ENCODE measurements around the gene KDM7A. TPM values are rescaled to one million over a fixed set of nuclear protein-coding genes. Genes with fewer than 3 reads are reported as not detected.

The KDM7A gene
- total and polyA plus RNA-seq, 9 of the 15 experiments (the other 6 are each of a cell fraction or from before 2014, with no cell fraction given): 0.90 to 8.4 (median 7.0) TPM

DNA sequence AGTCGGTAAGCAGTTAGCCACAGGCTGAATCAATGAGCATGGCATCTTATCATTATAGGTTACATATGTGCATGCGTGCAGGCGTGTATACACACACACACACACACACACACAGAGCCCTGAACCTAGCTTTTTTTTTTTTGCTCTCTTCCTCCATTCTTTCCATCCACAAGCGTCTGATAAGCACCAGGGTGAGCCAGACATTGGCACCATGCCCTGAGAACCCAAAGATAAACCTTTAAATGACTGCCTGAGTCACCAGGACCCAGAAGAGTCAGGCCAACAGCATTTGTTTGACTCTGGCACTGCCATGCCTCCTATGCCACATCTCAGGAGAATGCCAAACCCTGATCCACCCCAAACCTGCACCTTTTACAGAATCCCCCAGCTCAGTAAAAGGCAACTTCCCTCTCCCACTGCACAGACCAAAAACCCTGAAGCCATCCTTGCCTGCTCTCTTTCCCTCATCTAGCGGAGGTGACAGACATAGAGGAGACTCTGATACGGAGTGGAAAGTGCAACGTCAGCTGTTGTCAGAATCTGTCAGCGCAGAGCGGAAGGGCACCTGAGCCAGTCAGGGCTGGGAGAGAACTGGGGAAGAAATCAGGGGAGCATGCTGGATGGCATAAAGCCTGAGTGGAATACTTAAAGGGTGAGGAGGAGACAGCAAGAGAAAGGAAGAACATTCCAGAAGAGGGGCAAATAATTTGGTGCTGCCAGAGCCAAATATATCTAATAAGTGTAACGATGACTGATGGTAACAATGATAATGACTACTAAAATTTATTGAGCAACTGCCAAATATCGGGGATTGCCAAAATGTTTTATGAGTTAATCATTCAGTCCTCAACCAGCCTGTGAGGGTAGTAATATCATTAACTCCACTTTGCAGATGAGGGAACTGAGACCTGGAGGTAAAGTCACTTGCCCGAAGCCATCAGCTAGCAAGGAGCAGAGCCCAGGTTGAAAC is 117.2 kb downstream of the KDM7A start:
- Histone ChIP-seq H3K9ac (ENCODE audit: insufficient read depth in 1 of 2, low read depth in 2 of 2, low read length in 2 of 2) (peak overlapping the region in 1 of 2 experiments; percentile 3; a peak in 1 of 4 replicates), H3K27ac (ENCODE audit: extremely low read depth, low read depth, low read length) (peak overlapping the region; percentile 58; the same call in 1 of the 3 replicates), H3K27me3 (ENCODE audit: control insufficient read depth in 2 of 2, insufficient read depth in 2 of 2, low read length in 2 of 2) (no peaks in the 10 kb centered on the region), H3K9me3 (replicated peaks; ENCODE audit: control insufficient read depth, insufficient read depth, low read depth, low read length) (peaks cover 8% of the 10 kb centered on the region), H3K79me2 (ENCODE audit: control insufficient read depth, insufficient read depth, low read length) (peaks cover 37% of the 10 kb centered on the region), H2AFZ (ENCODE audit: low read depth, low read length) (no peak overlapping the region), H3K4me3 (no peak overlapping the region), H3K36me3 (ENCODE audit: control insufficient read depth, insufficient read depth, low read length) (peaks cover 20% of the 10 kb centered on the region), H3K4me1 (replicated peaks in 1 of 2; ENCODE audit: control insufficient read depth in 2 of 2, insufficient read depth in 2 of 2, low read length in 2 of 2) (peaks cover 31 to 45% of the 10 kb centered on the region in 2 experiments), H4K20me1 (replicated peaks; ENCODE audit: control insufficient read depth, insufficient read depth, low read length) (no peaks in the 10 kb centered on the region), H3K9me1 (ENCODE audit: control insufficient read depth, insufficient read depth, low read length) (no peaks in the 10 kb centered on the region), H3K4me2 (ENCODE audit: insufficient read depth, low read length) (peak overlapping the region; percentile 79)
- in situ Hi-C loops (cut with MboI): no loop called here
- intact Hi-C loops (cut with micrococcal nuclease): loop anchor here (5.0 kb wide), 1 partner anchor 263 kb away; no protein-coding TSS in a partner anchor
- POLR2A ChIA-PET: interaction anchor here (0.5 to 2.2 kb wide), 10 partner anchors 10 to 117 kb away, joined by 3 to 14 read pairs (median 3); partner anchors contain the start of gene KDM7A
- no TSS peak for BruUV-seq (replicated peaks)
- DNase-seq (ENCODE audit: extremely low read depth in 1 of 4, low spot score in 3 of 4) (peak in 2 of 4 experiments; percentile 34 to 59), ATAC-seq (no peak), FAIRE-seq (no peak)
- WGBS (ENCODE audit: insufficient coverage, low coverage, missing lambda C conversion rate): 60% methylated on average over 12 of the region's 12 CpGs
- CTCF ChIA-PET (ENCODE audit: low intra/inter-chr PET ratio): no interaction called here
- TF ChIP-seq ZNF224 (CRISPR knock-in tag; IDR thresholded peaks at IDR 0.05) (no peak), PTRF (tag; IDR thresholded peaks at IDR 0.05) (no peak), E2F1 (CRISPR knock-in tag; IDR thresholded peaks at IDR 0.05) (0 out of 2 replicates have a peak, but pooled peaks have one; percentile 40), MTA1 (IDR thresholded peaks at IDR 0.05; ENCODE audit: borderline replicate concordance) (no peak), ZNF561 (CRISPR knock-in tag; conservative IDR thresholded peaks at IDR 0.05) (no peak), GATA2 (CRISPR knock-in tag; IDR thresholded peaks at IDR 0.05) (0 out of 2 replicates have a peak, but pooled peaks have one; percentile 26), MCM3 (IDR thresholded peaks at IDR 0.05) (no peak), YY1 (IDR thresholded peaks at IDR 0.05; ENCODE audit: borderline replicate concordance in 1 of 3, control insufficient read depth in 1 of 3, extremely low read depth in 1 of 3, insufficient read depth in 3 of 3, insufficient read length in 1 of 3, insufficient replicate concordance in 2 of 3, low read depth in 1 of 3, low read length in 2 of 3) (no peak), MYNN (IDR thresholded peaks at IDR 0.05) (0 out of 2 replicates have a peak, but pooled peaks have one; percentile 46), MYNN (CRISPR knock-in tag; IDR thresholded peaks at IDR 0.05) (no peak), HLTF (IDR thresholded peaks at IDR 0.05) (no peak), NR1H2 (CRISPR knock-in tag; IDR thresholded peaks at IDR 0.05) (0 out of 2 replicates have a peak, but pooled peaks have one; percentile 33), HSF4 (CRISPR knock-in tag; IDR thresholded peaks at IDR 0.05; ENCODE audit: borderline replicate concordance) (no peak), USF1 (CRISPR knock-in tag; IDR thresholded peaks at IDR 0.05) (no peak), HDAC6 (IDR thresholded peaks at IDR 0.05; ENCODE audit: low read depth, low read length) (no peak), GABPA (tag; conservative IDR thresholded peaks at IDR 0.05; ENCODE audit: low read depth) (no peak), HNRNPH1 (optimal IDR thresholded peaks at IDR 0.05; ENCODE audit: low read depth, low read length) (no peak), MAFK (IDR thresholded peaks at IDR 0.05; ENCODE audit: low read length) (peak; percentile 93), MAFG (tag; conservative IDR thresholded peaks at IDR 0.05) (peak; percentile 96), RBM14 (IDR thresholded peaks at IDR 0.05; ENCODE audit: borderline replicate concordance, insufficient read depth, low read depth, low read length) (no peak), BHLHE40 (IDR thresholded peaks at IDR 0.05; ENCODE audit: low read length) (no peak)

Measured in K562 (cell line).